ENCODE results near the gene CR1L.

CR1L gene

GRCh38 chr1:207752456-207752998 is 107.6 kb downstream of the CR1L start:
- ChIA-PET POLR2A (interaction anchor here (0.6 to 1.2 kb wide), 4 partner anchors 10 to 57 kb away, joined by 3 to 5 read pairs (median 4); no protein-coding TSS in a partner anchor), CTCF (interaction anchor here (1.5 to 1.6 kb wide), 2 partner anchors 45 to 80 kb away, joined by 4 to 7 read pairs; no protein-coding TSS in a partner anchor)
- peak overlapping the region; percentile 77 for H3K27ac ChIP-seq (ENCODE audit: extremely low read depth, low read depth, low read length)
- H3K9me3 ChIP-seq (ENCODE audit: control insufficient read depth, insufficient read depth, low read depth, low read length), result no peaks in the 10 kb centered on the region
- H3K36me3 ChIP-seq (ENCODE audit: control insufficient read depth in 2 of 2, insufficient read depth in 1 of 2, low read length in 2 of 2), result peaks cover 0 to 5% of the 10 kb centered on the region in 2 experiments; a peak in 1 of 3 replicates
- peak overlapping the region; percentile 68 for H3K4me3 ChIP-seq (ENCODE audit: low read depth, low read length)
- peaks cover 23% of the 10 kb centered on the region for H3K4me1 ChIP-seq (ENCODE audit: control insufficient read depth, insufficient read depth, low read length)
- no peak for TF ChIP-seq ZNF184 (tag by site-specific recombination; IDR thresholded peaks at IDR 0.05)
- TF ChIP-seq ZBTB17 (tag by site-specific recombination; IDR thresholded peaks at IDR 0.05), result peak; percentile 46
- no peak for TF ChIP-seq ZNF175 (tag by site-specific recombination; IDR thresholded peaks at IDR 0.05)
- no peak for TF ChIP-seq PRDM4 (tag by site-specific recombination; IDR thresholded peaks at IDR 0.05)
- TF ChIP-seq ZBTB26 (tag by site-specific recombination; optimal IDR thresholded peaks at IDR 0.05), result peak; percentile 82
- TF ChIP-seq ZBTB6 (tag by site-specific recombination; IDR thresholded peaks at IDR 0.05), result no peak
- TF ChIP-seq PATZ1 (tag by site-specific recombination; IDR thresholded peaks at IDR 0.05), result peak; percentile 24; the same call in 1 of the 2 replicates
- no peak for TF ChIP-seq ZNF513 (tag by site-specific recombination; IDR thresholded peaks at IDR 0.05)
- no peak for TF ChIP-seq ZSCAN16 (tag by site-specific recombination; IDR thresholded peaks at IDR 0.05)
- no peak for TF ChIP-seq PRDM6 (tag by site-specific recombination; IDR thresholded peaks at IDR 0.05)
- TF ChIP-seq ZNF621 (tag by site-specific recombination; IDR thresholded peaks at IDR 0.05), result no peak
- TF ChIP-seq REST (tag by site-specific recombination; IDR thresholded peaks at IDR 0.05), result peak; percentile 60
- TF ChIP-seq ZIC2 (tag by site-specific recombination; IDR thresholded peaks at IDR 0.05), result peak; percentile 33
- no peak for TF ChIP-seq HIC1 (tag by site-specific recombination; IDR thresholded peaks at IDR 0.05)
- TF ChIP-seq ZNF16 (tag by site-specific recombination; IDR thresholded peaks at IDR 0.05; ENCODE audit: low read depth), result no peak
- TF ChIP-seq ZNF449 (tag by site-specific recombination; IDR thresholded peaks at IDR 0.05), result peak; percentile 34; the same call in 1 of the 2 replicates
